HCT116 (cell line): Measurements from ENCODE around the gene CRK.

Experiments used
- CTCF ChIP-seq, 3 experiments: fragments of 200-600 bp in 1 of 3; sonication (generic) in 1 of 3; IDR thresholded peaks in 2 of 3; conservative IDR thresholded peaks in 1 of 3; 2 replicates each; pipeline ENCODE4 v1.5.1; 2012 to 2017; ENCODE audit warnings: low read depth in 2 of 3, low read length in 2 of 3, antibody characterized with exemption in 1 of 3, borderline replicate concordance in 1 of 3, control low read depth in 1 of 3, mild to moderate bottlenecking in 1 of 3, mixed read lengths in 1 of 3, mixed run types in 1 of 3, moderate library complexity in 1 of 3; ENCODE audit not compliant: insufficient read depth in 1 of 3
- EZH2 ChIP-seq: fragments of 200-600 bp; sonication (generic); IDR thresholded peaks from 2 replicates; pipeline ENCODE4 v1.6.1; 2017; ENCODE audit warnings: antibody characterized with exemption, mixed run types
- POLR2A ChIP-seq: IDR thresholded peaks from 2 replicates; pipeline ENCODE4 v1.7.0; 2011; ENCODE audit warnings: borderline replicate concordance; ENCODE audit not compliant: insufficient read depth, insufficient read length; ENCODE audit errors: extremely low read depth
- POLR2AphosphoS5 ChIP-seq: IDR thresholded peaks from 2 replicates; pipeline ENCODE4 v1.6.1; 2011; ENCODE audit warnings: mild to moderate bottlenecking, low read depth, low read length, moderate library complexity
- ZFX ChIP-seq: fragments of 450-650 bp; IDR thresholded peaks from 2 replicates; pipeline ENCODE4 v1.6.1; 2017

- TF ChIP-seq CTCF (IDR thresholded peaks at IDR 0.05 in 2 of 3, conservative IDR thresholded peaks at IDR 0.05 in 1 of 3; ENCODE audit: borderline replicate concordance in 1 of 3, insufficient read depth in 1 of 3, low read depth in 2 of 3, low read length in 2 of 3) (no peak), EZH2 (no peak), POLR2A (no peak), ZFX (no peak), POLR2AphosphoS5 (no peak)
Observed at GRCh38 chr17:1391577-1391976, 64.5 kb downstream of the CRK start.
